GM12892 (cell line): ENCODE data around the gene TSPEAR.

Experiments
- POLR2A ChIP-seq: IDR thresholded peaks from 2 replicates; pipeline ENCODE4 v1.6.1; 2011; ENCODE audit warnings: low read depth, low read length, control low read depth
- POLR2AphosphoS5 ChIP-seq: IDR thresholded peaks from 2 replicates; pipeline ENCODE4 v1.6.1; 2011; ENCODE audit warnings: low read depth, low read length, control low read depth
- TAF1 ChIP-seq: IDR thresholded peaks from 2 replicates; pipeline ENCODE4 v1.6.1; 2011; ENCODE audit warnings: low read depth, mild to moderate bottlenecking, control low read depth, low read length, borderline replicate concordance

- TF ChIP-seq POLR2A (no peak), TAF1 (no peak), POLR2AphosphoS5 (no peak)
These were observed 16.6 kb downstream of the TSPEAR start for GRCh38 chr21:44694776-44695175.
